ENCODE data around the gene KCNH4.
"Not testable (repeated sequence)": the region's sequence is repeated elsewhere in the genome, so short reads cannot be mapped to it uniquely, and the experiment has no call there.

Gene KCNH4

GRCh38 chr17:42193969-42194899 is 13.3 kb upstream of the KCNH4 start, which contains the start of gene GHDC:
TSS of gene GHDC (minus strand) at chr17:42194494. CDS start at chr17:42193581, 913 bp downstream.
- peak; percentile 70 for DNase-seq (ENCODE audit: low read depth, low spot score)

GRCh38 chr17:42193216-42193968 is 12.4 kb upstream of the KCNH4 start:
- DNase-seq (ENCODE audit: low read depth, low spot score) = no peak

GRCh38 chr17:42192189-42193126 is 11.5 kb upstream of the KCNH4 start:
- DNase-seq (ENCODE audit: low read depth, low spot score) = no peak

- no peak for DNase-seq (ENCODE audit: low read depth, low spot score)
These were observed 10.3 kb upstream of the KCNH4 start for GRCh38 chr17:42191275-42191608.

GRCh38 chr17:42190491-42191274 is 9.7 kb upstream of the KCNH4 start:
- DNase-seq (ENCODE audit: low read depth, low spot score) = no peak

- DNase-seq (ENCODE audit: low read depth, low spot score) = no peak
These were observed 8.7 kb upstream of the KCNH4 start for GRCh38 chr17:42189651-42189965.

GRCh38 chr17:42188749-42189650 is 8.1 kb upstream of the KCNH4 start:
- DNase-seq (ENCODE audit: low read depth, low spot score) = no peak

GRCh38 chr17:42187833-42188232 is 6.9 kb upstream of the KCNH4 start:
- DNase-seq (ENCODE audit: low read depth, low spot score) = no peak

- not testable (repeated sequence) for DNase-seq (ENCODE audit: low read depth, low spot score)
These were observed 5.2 kb upstream of the KCNH4 start for GRCh38 chr17:42186191-42186590.

- no peak for DNase-seq (ENCODE audit: low read depth, low spot score)
These were observed 4.6 kb upstream of the KCNH4 start for GRCh38 chr17:42185621-42185930.

- no peak for DNase-seq (ENCODE audit: low read depth, low spot score)
These were observed 4.0 kb upstream of the KCNH4 start, which contains the start of gene HCRT for GRCh38 chr17:42184713-42185620. TSS of gene HCRT (minus strand) at chr17:42185452. CDS start at chr17:42185365, 87 bp downstream.

- DNase-seq (ENCODE audit: low read depth, low spot score) = peak; percentile 48
These were observed 3.1 kb upstream of the KCNH4 start for GRCh38 chr17:42183741-42184711.

GRCh38 chr17:42182927-42183734 is 2.2 kb upstream of the KCNH4 start:
- DNase-seq (ENCODE audit: low read depth, low spot score) = no peak

- no peak for DNase-seq (ENCODE audit: low read depth, low spot score)
These were observed 887 bp upstream of the KCNH4 start for GRCh38 chr17:42181851-42182207.

GRCh38 chr17:42180411-42180921 is 476 bp downstream of the KCNH4 start:
- no peak for DNase-seq (ENCODE audit: low read depth, low spot score)

GRCh38 chr17:42179911-42180410 is 981 bp downstream of the KCNH4 start:
- no peak for DNase-seq (ENCODE audit: low read depth, low spot score)

- DNase-seq (ENCODE audit: low read depth, low spot score) = no peak
These were observed 1.6 kb downstream of the KCNH4 start for GRCh38 chr17:42179335-42179734.
